Peyer's patch (tissue), 4 donors: ENCODE measurements around the gene KLK7. TPM values are rescaled to one million over a fixed set of nuclear protein-coding genes. Genes with fewer than 3 reads are reported as not detected.

Experiments used
- DNase-seq, 3 donors: peaks; one replicate each; pipeline ENCODE4 v3.0.0-alpha.2; 2017 to 2019
- H3K27ac ChIP-seq, 4 donors: fragments of 200-600 bp; sonication (generic); one replicate each; pipeline ENCODE4 v1.5.1; 2016 to 2019
- H3K27me3 ChIP-seq, 2 donors: fragments of 200-600 bp; sonication (generic); one replicate each; pipeline ENCODE4 v1.5.1; 2019
- H3K36me3 ChIP-seq, 3 donors: fragments of 200-600 bp; sonication (generic); one replicate each; pipeline ENCODE4 v1.5.1; 2016 to 2019
- H3K4me1 ChIP-seq, 4 donors: fragments of 200-600 bp; sonication (generic); one replicate each; pipeline ENCODE4 v1.5.1; 2016 to 2019
- H3K4me3 ChIP-seq, 4 donors: fragments of 200-600 bp; sonication (generic); 1 replicate in 3 of 4; 2 replicates in 1 of 4; pipeline ENCODE4 v1.5.1; 2016 to 2019; ENCODE audit warnings: mild to moderate bottlenecking in 1 of 4
- H3K9me3 ChIP-seq, 4 donors: fragments of 200-600 bp; sonication (generic); one replicate each; pipeline ENCODE4 v1.5.1; 2016 to 2019; ENCODE audit warnings: mild to moderate bottlenecking in 1 of 4
- CTCF ChIP-seq, 6 experiments: fragments of 450-650 bp in 4 of 6; fragments of 200-600 bp in 2 of 6; sonication (generic) in 1 of 6; IDR thresholded peaks; one replicate each; pipeline ENCODE4 v1.5.1; 2017 to 2019; ENCODE audit warnings: antibody characterized with exemption in 6 of 6, mild to moderate bottlenecking in 3 of 6, moderate library complexity in 1 of 6
- POLR2A ChIP-seq, 2 donors: fragments of 450-650 bp; IDR thresholded peaks; one replicate each; pipeline ENCODE4 v1.5.1; 2017; ENCODE audit warnings: antibody characterized with exemption in 2 of 2, mild to moderate bottlenecking in 2 of 2, moderate library complexity in 2 of 2
- total RNA-seq, 4 donors: library from RNA; depleted of rRNA; stranded (reverse); fragments of >200 nt; gene quantifications; one replicate each; pipeline ENCODE4 v1.1.0, GENCODE V29; 2016

KLK7 gene
- total RNA-seq, 4 donors from 2014 or later, result 1.2 to 9.9 TPM; not detected in 2

DNA sequence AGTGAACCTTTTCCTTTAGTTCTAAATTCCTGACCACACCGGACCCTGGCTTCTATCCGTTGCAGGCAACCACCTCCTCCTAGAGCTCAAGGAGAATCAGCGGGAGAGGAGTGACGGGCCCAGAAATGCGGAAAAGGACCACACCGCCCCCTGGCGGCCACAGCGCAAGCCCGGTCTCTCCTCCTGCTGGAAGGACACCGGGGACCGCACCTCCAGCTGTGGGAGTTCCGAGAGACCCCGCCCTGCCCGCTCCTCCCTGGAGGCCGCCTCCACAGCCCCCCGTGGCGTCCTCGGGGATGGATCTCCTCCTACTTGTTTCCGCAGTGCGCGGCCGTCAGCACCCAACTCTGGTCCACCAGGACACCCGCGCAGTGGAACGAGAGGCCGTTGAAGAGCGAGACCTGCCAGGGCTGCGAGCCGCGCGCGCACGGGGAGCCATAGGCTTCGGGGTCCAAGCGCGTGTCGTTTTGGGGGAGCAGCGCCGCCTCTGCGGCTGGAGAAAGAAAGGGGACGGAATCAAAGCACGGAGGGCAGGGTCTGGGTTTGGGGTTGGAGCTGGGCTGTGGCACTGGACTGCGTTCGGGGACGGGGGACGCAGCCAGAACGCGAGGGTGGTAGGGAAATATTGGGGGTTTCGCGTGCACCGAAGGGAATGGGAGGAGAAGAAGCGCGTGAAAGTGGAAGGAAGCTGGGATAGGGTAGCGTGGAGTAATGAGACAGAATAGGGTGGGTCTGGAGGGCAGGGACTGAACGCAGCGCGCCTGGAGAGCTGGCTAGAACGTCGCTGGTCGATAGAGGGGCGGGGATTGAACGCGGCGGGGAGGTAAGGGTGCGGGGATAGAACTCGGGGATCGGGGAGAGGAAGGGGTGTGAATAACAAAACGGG lies 33.3 kb upstream of the KLK7 start:
- H3K4me1 ChIP-seq, result peaks cover 0 to 28% (median 0%) of the 10 kb centered on the region in 4 donors
- H3K9me3 ChIP-seq, result no peaks in the 10 kb centered on the region
- peaks cover 0 to 25% of the 10 kb centered on the region in 2 donors for H3K27me3 ChIP-seq
- TF ChIP-seq CTCF (IDR thresholded peaks at IDR 0.05) (peak in 4 of 6 experiments; percentile 55 to 63 (median 62)), POLR2A (IDR thresholded peaks at IDR 0.05) (no peak)
- DNase-seq, result peak in 2 of 3 donors; percentile 69 to 71
- peak overlapping the region in 2 of 4 donors; percentile 34 to 37 for H3K4me3 ChIP-seq
- H3K27ac ChIP-seq, result no peak overlapping the region
- H3K36me3 ChIP-seq, result no peaks in the 10 kb centered on the region

DNA sequence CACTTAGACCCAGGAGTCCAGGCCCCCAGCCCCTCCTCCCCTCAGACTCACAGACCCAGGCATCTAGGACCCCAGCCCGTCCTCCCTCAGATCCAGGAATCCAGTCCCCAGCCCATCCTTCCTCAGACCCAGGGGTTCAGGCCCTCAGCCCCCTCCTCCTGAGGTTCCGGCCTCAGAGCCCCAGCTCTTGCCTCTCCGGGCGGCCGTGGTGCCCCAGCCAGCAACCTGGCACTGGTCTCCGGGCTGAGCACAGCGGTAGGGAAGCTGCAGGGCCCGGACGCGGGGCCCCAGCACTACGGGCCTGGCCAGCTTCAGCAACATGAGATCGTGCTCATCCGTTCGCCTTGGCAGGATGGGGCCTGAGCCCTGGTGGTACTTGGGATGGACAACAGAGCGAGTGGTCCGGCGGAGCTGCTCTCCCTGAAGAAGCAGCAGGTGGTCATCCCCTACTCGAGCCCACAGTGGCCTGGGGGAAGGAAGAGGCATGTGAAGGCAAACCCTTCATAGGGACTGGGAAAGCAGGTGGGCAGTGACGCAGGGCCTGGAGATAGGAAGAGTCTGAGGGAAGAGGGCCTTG lies 32.1 kb upstream of the KLK7 start:
- no peak for TF ChIP-seq CTCF (IDR thresholded peaks at IDR 0.05)
- no peak for TF ChIP-seq POLR2A (IDR thresholded peaks at IDR 0.05)
- DNase-seq, result no peak
- no peaks in the 10 kb centered on the region for H3K9me3 ChIP-seq
- H3K4me3 ChIP-seq, result no peak overlapping the region
- H3K36me3 ChIP-seq, result no peaks in the 10 kb centered on the region
- H3K4me1 ChIP-seq, result peaks cover 0 to 28% (median 0%) of the 10 kb centered on the region in 4 donors
- H3K27me3 ChIP-seq, result peaks cover 0 to 25% of the 10 kb centered on the region in 2 donors
- H3K27ac ChIP-seq, result no peak overlapping the region

- Histone ChIP-seq H3K4me1 (peaks cover 0 to 20% (median 0%) of the 10 kb centered on the region in 4 donors), H3K36me3 (no peaks in the 10 kb centered on the region), H3K27me3 (peaks cover 0 to 20% of the 10 kb centered on the region in 2 donors), H3K9me3 (no peaks in the 10 kb centered on the region), H3K4me3 (no peak overlapping the region), H3K27ac (no peak overlapping the region)
- DNase-seq, result no peak
- TF ChIP-seq CTCF (IDR thresholded peaks at IDR 0.05), result no peak
- TF ChIP-seq POLR2A (IDR thresholded peaks at IDR 0.05), result no peak
Observed at GRCh38 chr19:51014242-51014641, 30.5 kb upstream of the KLK7 start.

DNA sequence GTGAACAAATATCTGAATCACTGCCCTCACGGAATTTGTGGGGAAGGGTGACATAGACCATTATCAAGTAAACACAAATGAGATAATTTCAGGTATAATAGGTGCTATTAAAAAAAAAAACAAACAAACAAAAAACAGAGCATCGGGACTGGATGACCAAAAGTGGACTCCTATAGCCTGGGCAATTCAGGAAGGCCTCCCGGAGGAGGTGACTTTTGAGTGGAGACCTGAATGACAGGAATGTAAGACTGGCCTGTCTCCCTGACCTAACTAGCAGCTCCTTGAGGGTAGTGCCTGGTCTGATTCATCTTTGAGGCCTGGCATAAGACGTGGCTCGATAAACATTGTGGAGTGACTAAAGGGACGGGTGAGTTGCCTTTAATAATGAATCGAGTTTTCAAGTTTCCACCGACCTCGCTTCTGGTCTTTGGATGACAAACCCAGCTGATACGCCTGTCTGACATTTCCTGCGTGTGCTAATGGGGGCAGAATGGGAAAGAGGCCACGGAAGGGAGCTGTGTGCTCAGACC lies 29.0 kb upstream of the KLK7 start:
- peaks cover 0 to 10% (median 0%) of the 10 kb centered on the region in 4 donors for H3K4me1 ChIP-seq
- no peak for DNase-seq
- H3K36me3 ChIP-seq, result no peaks in the 10 kb centered on the region
- no peaks in the 10 kb centered on the region for H3K9me3 ChIP-seq
- TF ChIP-seq CTCF (IDR thresholded peaks at IDR 0.05), result no peak
- TF ChIP-seq POLR2A (IDR thresholded peaks at IDR 0.05), result no peak
- no peak overlapping the region for H3K27ac ChIP-seq
- H3K27me3 ChIP-seq, result peaks cover 0 to 10% of the 10 kb centered on the region in 2 donors
- no peak overlapping the region for H3K4me3 ChIP-seq

DNA sequence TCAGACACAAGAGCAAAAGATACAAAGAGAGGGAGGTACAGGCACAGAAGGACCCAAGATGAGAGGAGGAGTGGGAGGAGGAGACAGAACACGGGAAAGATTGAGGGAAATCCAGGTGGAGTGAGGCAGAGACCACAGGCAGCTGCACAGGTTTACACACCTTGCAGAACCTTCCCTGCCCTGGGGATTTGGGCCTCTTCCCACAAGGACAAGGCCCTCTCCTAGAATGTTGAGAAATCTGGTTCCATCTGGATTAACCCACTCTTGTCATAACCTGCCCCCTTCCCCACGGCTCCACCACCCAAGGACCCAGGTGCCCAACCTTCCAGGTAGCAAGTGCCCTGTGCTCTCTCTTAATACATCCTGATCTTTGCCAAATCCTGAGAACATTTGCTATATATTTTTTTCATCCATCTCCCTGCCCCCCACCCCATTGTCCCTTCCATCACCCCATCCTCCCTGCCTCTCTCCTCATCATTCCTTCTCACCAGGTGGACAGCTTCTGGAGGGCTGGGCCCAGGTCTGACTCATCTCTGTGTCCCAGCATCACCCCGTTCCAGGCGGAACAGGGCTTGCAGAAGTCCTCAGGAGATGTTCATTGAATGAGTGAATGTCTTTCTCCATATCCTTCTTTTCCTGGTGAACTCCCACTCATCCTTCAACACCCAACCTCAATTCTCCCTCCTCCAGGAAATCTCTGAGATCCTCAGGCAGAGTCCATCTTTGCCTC lies 26.5 kb upstream of the KLK7 start:
- H3K27ac ChIP-seq, result no peak overlapping the region
- no peak for TF ChIP-seq POLR2A (IDR thresholded peaks at IDR 0.05)
- TF ChIP-seq CTCF (IDR thresholded peaks at IDR 0.05), result no peak
- H3K36me3 ChIP-seq, result no peaks in the 10 kb centered on the region
- no peaks in the 10 kb centered on the region for H3K27me3 ChIP-seq
- H3K9me3 ChIP-seq, result no peaks in the 10 kb centered on the region
- no peak overlapping the region for H3K4me3 ChIP-seq
- DNase-seq, result no peak
- no peaks in the 10 kb centered on the region for H3K4me1 ChIP-seq
